GM23338 (cell line): ENCODE results near the gene AKAP13. TPM values are rescaled to one million over a fixed set of nuclear protein-coding genes. Genes with fewer than 3 reads are reported as not detected.
A peak's percentile ranks its signal among the peaks of the same experiment; 100 is the strongest.

Experiments
- ATAC-seq: fragments of 200-7000 bp; cut with Tn5 transposase; 3 replicates; pipeline ENCODE4 v1.9.1; 2020
- DNase-seq: peaks from one replicate; pipeline ENCODE4 v3.0.0-alpha.2; 2015; ENCODE audit warnings: low spot score
- H2AFZ ChIP-seq: fragments of 200-600 bp; sonication (generic); 2 replicates; pipeline ENCODE4 v1.8.0; 2016; ENCODE audit warnings: antibody characterized with exemption, mild to moderate bottlenecking, moderate library complexity
- H3F3A ChIP-seq: fragments of 200-600 bp; sonication (generic); replicated peaks from 2 replicates; pipeline ENCODE4 v1.8.0; 2017; ENCODE audit warnings: antibody characterized with exemption, mixed run types, low read depth
- H3K27ac ChIP-seq: fragments of 200-600 bp; sonication (generic); 2 replicates; pipeline ENCODE4 v1.6.1; 2016; ENCODE audit warnings: low read depth
- H3K27me3 ChIP-seq: fragments of 200-600 bp; sonication (generic); 2 replicates; pipeline ENCODE4 v1.8.0; 2016; ENCODE audit warnings: mild to moderate bottlenecking, mixed run types, moderate library complexity; ENCODE audit not compliant: insufficient read depth
- H3K36me3 ChIP-seq: fragments of 200-600 bp; sonication (generic); 2 replicates; pipeline ENCODE4 v1.8.0; 2016; ENCODE audit warnings: mild to moderate bottlenecking; ENCODE audit not compliant: insufficient read depth
- H3K4me1 ChIP-seq: fragments of 200-600 bp; sonication (generic); 2 replicates; pipeline ENCODE4 v1.8.0; 2016; ENCODE audit warnings: mild to moderate bottlenecking, moderate library complexity; ENCODE audit not compliant: insufficient read depth
- H3K4me2 ChIP-seq: fragments of 200-600 bp; sonication (generic); 2 replicates; pipeline ENCODE4 v1.7.1; 2017; ENCODE audit warnings: mixed run types
- H3K4me3 ChIP-seq: fragments of 200-600 bp; sonication (generic); 2 replicates; pipeline ENCODE4 v1.6.1; 2016; ENCODE audit warnings: mixed run types
- H3K79me2 ChIP-seq: fragments of 200-600 bp; sonication (generic); replicated peaks from 2 replicates; pipeline ENCODE4 v1.8.0; 2017; ENCODE audit warnings: mild to moderate bottlenecking; ENCODE audit not compliant: insufficient read depth
- H3K9me2 ChIP-seq: fragments of 200-600 bp; sonication (generic); 2 replicates; pipeline ENCODE4 v1.8.0; 2017; ENCODE audit not compliant: insufficient read depth
- H4K20me1 ChIP-seq: fragments of 200-600 bp; sonication (generic); replicated peaks from 2 replicates; pipeline ENCODE4 v1.8.0; 2017; ENCODE audit warnings: mild to moderate bottlenecking; ENCODE audit not compliant: insufficient read depth
- H3K27ac Mint-ChIP-seq: 2 replicates; pipeline ENCODE4 v1.8.0; 2020; ENCODE audit warnings: inconsistent platforms, mild to moderate bottlenecking, moderate library complexity, mixed read lengths
- H3K27me3 Mint-ChIP-seq: 3 replicates; pipeline ENCODE4 v1.8.0; 2022; ENCODE audit warnings: low read depth, mild to moderate bottlenecking, moderate library complexity, mixed read lengths, inconsistent platforms; ENCODE audit not compliant: insufficient read depth, poor library complexity
- H3K36me3 Mint-ChIP-seq: 3 replicates; pipeline ENCODE4 v1.8.0; 2021; ENCODE audit warnings: low read depth, mild to moderate bottlenecking, inconsistent platforms, moderate library complexity, mixed read lengths
- H3K4me1 Mint-ChIP-seq: 3 replicates; pipeline ENCODE4 v1.8.0; 2020; ENCODE audit warnings: mild to moderate bottlenecking, inconsistent platforms, mixed read lengths
- H3K4me3 Mint-ChIP-seq: 3 replicates; pipeline ENCODE4 v1.8.0; 2021; ENCODE audit warnings: moderate library complexity, mild to moderate bottlenecking, inconsistent platforms, mixed read lengths
- H3K9me3 Mint-ChIP-seq: 3 replicates; pipeline ENCODE4 v1.8.0; 2020; ENCODE audit warnings: moderate library complexity, mild to moderate bottlenecking, inconsistent platforms, mixed read lengths
- CREB1 ChIP-seq: fragments of 250-450 bp; sonication (Bioruptor Pico); IDR thresholded peaks from 2 replicates; pipeline ENCODE4 v1.5.0; 2020; ENCODE audit warnings: low read depth, mild to moderate bottlenecking, moderate library complexity
- EZH2 ChIP-seq: fragments of 200-600 bp; sonication (generic); IDR thresholded peaks from one replicate; pipeline ENCODE4 v1.8.0; 2017; ENCODE audit warnings: antibody characterized with exemption, mild to moderate bottlenecking, low read depth; ENCODE audit not compliant: unreplicated experiment
- EZH2phosphoT487 ChIP-seq: fragments of 200-600 bp; sonication (generic); IDR thresholded peaks from one replicate; pipeline ENCODE4 v1.8.1; 2018; ENCODE audit warnings: antibody characterized with exemption; ENCODE audit not compliant: unreplicated experiment
- JUNB ChIP-seq: IDR thresholded peaks from one replicate; pipeline ENCODE4 v1.6.1; 2016; ENCODE audit warnings: antibody characterized with exemption; ENCODE audit not compliant: unreplicated experiment
- NANOG ChIP-seq: IDR thresholded peaks from 2 replicates; pipeline ENCODE4 v1.6.1; 2016; ENCODE audit warnings: antibody characterized with exemption, borderline replicate concordance
- POLR2AphosphoS5 ChIP-seq: IDR thresholded peaks from 2 replicates; pipeline ENCODE4 v1.6.1; 2016; ENCODE audit warnings: antibody characterized with exemption, low read depth
- REST ChIP-seq: IDR thresholded peaks from one replicate; pipeline ENCODE4 v1.6.1; 2018; ENCODE audit warnings: antibody characterized with exemption; ENCODE audit not compliant: unreplicated experiment
- STAT1 ChIP-seq: IDR thresholded peaks from one replicate; pipeline ENCODE4 v1.6.1; 2016; ENCODE audit warnings: antibody characterized with exemption; ENCODE audit not compliant: unreplicated experiment
- ZNF114 ChIP-seq: fragments of 250-450 bp; sonication (Bioruptor Pico); IDR thresholded peaks from 2 replicates; pipeline ENCODE4 v1.5.0; 2020; ENCODE audit warnings: mild to moderate bottlenecking, moderate library complexity
- ZNF331 ChIP-seq: fragments of 250-450 bp; sonication (Bioruptor Pico); IDR thresholded peaks from 2 replicates; pipeline ENCODE4 v1.5.0; 2020; ENCODE audit warnings: low read depth, mild to moderate bottlenecking, moderate library complexity
- ZNF462 ChIP-seq: fragments of 250-450 bp; sonication (Bioruptor Pico); IDR thresholded peaks from 2 replicates; pipeline ENCODE4 v1.5.0; 2020; ENCODE audit warnings: mild to moderate bottlenecking, moderate library complexity
- polyA plus RNA-seq: library from polyadenylated mRNA; unstranded; fragments of >200 nt; fragmentation: Nextera tagmentation; extraction: Ambion mirVana; gene quantifications from 2 replicates; pipeline ENCODE4 v1.2.1, GENCODE V29; 2016
- total RNA-seq: library from RNA; depleted of rRNA; stranded (reverse); fragments of >200 nt; shearing (Covaris generic); gene quantifications from 2 replicates; pipeline ENCODE4 v1.2.3, GENCODE V29; 2014
- TF ChIP-seq, protein P1 (sequence below): IDR thresholded peaks from 2 replicates; pipeline ENCODE4 v1.6.1; 2016; ENCODE audit warnings: antibody characterized with exemption
- TF ChIP-seq, protein P2 (sequence below), 2 experiments: fragments of 200-600 bp in 1 of 2; sonication (generic) in 1 of 2; conservative IDR thresholded peaks; 2 replicates each; pipeline versions ENCODE4 v1.5.1 to v1.6.1; 2016 to 2017; ENCODE audit warnings: antibody characterized with exemption in 2 of 2, low read depth in 2 of 2, mild to moderate bottlenecking in 2 of 2, moderate library complexity in 1 of 2

AKAP13 gene
- total and polyA plus RNA-seq, 2 experiments from 2014 or later: 46.2 to 60.7 TPM

- no peak for ATAC-seq
- no peak overlapping the region for H3K4me2 ChIP-seq
- H3K4me1 ChIP-seq: peaks cover 10% of the 10 kb centered on the region
- peak overlapping the region; percentile 56; the same call in 1 of the 2 replicates for H3K27ac Mint-ChIP-seq
- H3K27ac ChIP-seq: no peak overlapping the region
- no peaks in the 10 kb centered on the region for H3K36me3 ChIP-seq
- no peak for DNase-seq
- H3K36me3 Mint-ChIP-seq: no peaks in the 10 kb centered on the region; the same call in 2 of the 3 replicates
- TF ChIP-seq CREB1 (CRISPR knock-in tag) (no peak), JUNB (no peak), ZNF114 (no peak), STAT1 (no peak), POLR2AphosphoS5 (no peak), ZNF462 (CRISPR knock-in tag) (no peak), ZNF331 (CRISPR knock-in tag) (no peak), EZH2 (no peak), EZH2phosphoT487 (no peak), NANOG (no peak), REST (no peak)
- TF ChIP-seq, protein P1, sequence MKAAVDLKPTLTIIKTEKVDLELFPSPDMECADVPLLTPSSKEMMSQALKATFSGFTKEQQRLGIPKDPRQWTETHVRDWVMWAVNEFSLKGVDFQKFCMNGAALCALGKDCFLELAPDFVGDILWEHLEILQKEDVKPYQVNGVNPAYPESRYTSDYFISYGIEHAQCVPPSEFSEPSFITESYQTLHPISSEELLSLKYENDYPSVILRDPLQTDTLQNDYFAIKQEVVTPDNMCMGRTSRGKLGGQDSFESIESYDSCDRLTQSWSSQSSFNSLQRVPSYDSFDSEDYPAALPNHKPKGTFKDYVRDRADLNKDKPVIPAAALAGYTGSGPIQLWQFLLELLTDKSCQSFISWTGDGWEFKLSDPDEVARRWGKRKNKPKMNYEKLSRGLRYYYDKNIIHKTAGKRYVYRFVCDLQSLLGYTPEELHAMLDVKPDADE: no peak
- TF ChIP-seq, protein P2, sequence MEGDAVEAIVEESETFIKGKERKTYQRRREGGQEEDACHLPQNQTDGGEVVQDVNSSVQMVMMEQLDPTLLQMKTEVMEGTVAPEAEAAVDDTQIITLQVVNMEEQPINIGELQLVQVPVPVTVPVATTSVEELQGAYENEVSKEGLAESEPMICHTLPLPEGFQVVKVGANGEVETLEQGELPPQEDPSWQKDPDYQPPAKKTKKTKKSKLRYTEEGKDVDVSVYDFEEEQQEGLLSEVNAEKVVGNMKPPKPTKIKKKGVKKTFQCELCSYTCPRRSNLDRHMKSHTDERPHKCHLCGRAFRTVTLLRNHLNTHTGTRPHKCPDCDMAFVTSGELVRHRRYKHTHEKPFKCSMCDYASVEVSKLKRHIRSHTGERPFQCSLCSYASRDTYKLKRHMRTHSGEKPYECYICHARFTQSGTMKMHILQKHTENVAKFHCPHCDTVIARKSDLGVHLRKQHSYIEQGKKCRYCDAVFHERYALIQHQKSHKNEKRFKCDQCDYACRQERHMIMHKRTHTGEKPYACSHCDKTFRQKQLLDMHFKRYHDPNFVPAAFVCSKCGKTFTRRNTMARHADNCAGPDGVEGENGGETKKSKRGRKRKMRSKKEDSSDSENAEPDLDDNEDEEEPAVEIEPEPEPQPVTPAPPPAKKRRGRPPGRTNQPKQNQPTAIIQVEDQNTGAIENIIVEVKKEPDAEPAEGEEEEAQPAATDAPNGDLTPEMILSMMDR (conservative IDR thresholded peaks at IDR 0.05; ENCODE audit: low read depth in 2 of 2): no peak
- peaks cover 59% of the 10 kb centered on the region for H4K20me1 ChIP-seq
- no peaks in the 10 kb centered on the region for H3K9me3 Mint-ChIP-seq
- no peaks in the 10 kb centered on the region for H3F3A ChIP-seq
- H3K79me2 ChIP-seq: peaks cover 98% of the 10 kb centered on the region
- H3K4me3 Mint-ChIP-seq: no peak overlapping the region
- no peak overlapping the region for H2AFZ ChIP-seq
- H3K9me2 ChIP-seq: no peaks in the 10 kb centered on the region
- H3K4me3 ChIP-seq: no peak overlapping the region
- H3K4me1 Mint-ChIP-seq: peaks cover 55% of the 10 kb centered on the region
- no peaks in the 10 kb centered on the region for H3K27me3 ChIP-seq
- peaks cover 9% of the 10 kb centered on the region for H3K27me3 Mint-ChIP-seq
These were observed 401.7 kb downstream of the AKAP13 start for GRCh38 chr15:85782064-85782463.
